Endothelial cell of umbilical vein (primary cell): Measurements from ENCODE around the gene PLXNB3.

Experiments
- MYC ChIP-seq: IDR thresholded peaks from one replicate; pipeline ENCODE4 v1.6.1; 2011; ENCODE audit warnings: mild to moderate bottlenecking, low read depth, low read length
- TF ChIP-seq, protein P1 (sequence below), 2 donors: IDR thresholded peaks; 1 replicate in 1 of 2; 2 replicates in 1 of 2; pipeline ENCODE4 v1.5.1; 2011; ENCODE audit warnings: low read length in 2 of 2, mild to moderate bottlenecking in 2 of 2, moderate library complexity in 2 of 2, control low read depth in 1 of 2, inconsistent platforms in 1 of 2, low read depth in 1 of 2; ENCODE audit not compliant: insufficient read depth in 1 of 2; ENCODE audit errors: extremely low read depth in 1 of 2

GRCh38 chrX:153800746-153801145 lies 36.7 kb downstream of the PLXNB3 start:
- TF ChIP-seq MYC = no peak
- TF ChIP-seq, protein P1, sequence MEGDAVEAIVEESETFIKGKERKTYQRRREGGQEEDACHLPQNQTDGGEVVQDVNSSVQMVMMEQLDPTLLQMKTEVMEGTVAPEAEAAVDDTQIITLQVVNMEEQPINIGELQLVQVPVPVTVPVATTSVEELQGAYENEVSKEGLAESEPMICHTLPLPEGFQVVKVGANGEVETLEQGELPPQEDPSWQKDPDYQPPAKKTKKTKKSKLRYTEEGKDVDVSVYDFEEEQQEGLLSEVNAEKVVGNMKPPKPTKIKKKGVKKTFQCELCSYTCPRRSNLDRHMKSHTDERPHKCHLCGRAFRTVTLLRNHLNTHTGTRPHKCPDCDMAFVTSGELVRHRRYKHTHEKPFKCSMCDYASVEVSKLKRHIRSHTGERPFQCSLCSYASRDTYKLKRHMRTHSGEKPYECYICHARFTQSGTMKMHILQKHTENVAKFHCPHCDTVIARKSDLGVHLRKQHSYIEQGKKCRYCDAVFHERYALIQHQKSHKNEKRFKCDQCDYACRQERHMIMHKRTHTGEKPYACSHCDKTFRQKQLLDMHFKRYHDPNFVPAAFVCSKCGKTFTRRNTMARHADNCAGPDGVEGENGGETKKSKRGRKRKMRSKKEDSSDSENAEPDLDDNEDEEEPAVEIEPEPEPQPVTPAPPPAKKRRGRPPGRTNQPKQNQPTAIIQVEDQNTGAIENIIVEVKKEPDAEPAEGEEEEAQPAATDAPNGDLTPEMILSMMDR (IDR thresholded peaks at IDR 0.05; ENCODE audit: extremely low read depth in 1 of 2, insufficient read depth in 1 of 2, low read depth in 1 of 2, low read length in 2 of 2) = no peak
